ENCODE data around the gene SMAD6.

SMAD6 gene

GRCh38 chr15:66786708-66787488 is 84.9 kb downstream of the SMAD6 start:
- Histone ChIP-seq H3K27ac (ENCODE audit: low read depth in 2 of 2, low read length in 2 of 2) (no peak overlapping the region), H3K9ac (ENCODE audit: low read depth in 1 of 2, low read length in 2 of 2) (no peak overlapping the region), H3K9me3 (ENCODE audit: control insufficient read depth in 2 of 2, low read length in 2 of 2) (no peaks in the 10 kb centered on the region), H3K4me3 (ENCODE audit: low read length in 2 of 2) (no peak overlapping the region), H3K36me3 (ENCODE audit: control insufficient read depth in 2 of 2, insufficient read depth in 2 of 2, low read length in 2 of 2) (peaks cover 0 to 2% of the 10 kb centered on the region in 2 donors), H3K4me1 (ENCODE audit: control insufficient read depth in 2 of 2, insufficient read depth in 2 of 2, low read length in 2 of 2) (no peaks in the 10 kb centered on the region), H3K27me3 (ENCODE audit: control insufficient read depth in 2 of 2, insufficient read depth in 2 of 2, low read length in 2 of 2) (no peaks in the 10 kb centered on the region)

- H3K9ac ChIP-seq (ENCODE audit: low read depth in 1 of 2, low read length in 2 of 2): no peak overlapping the region
- no peak overlapping the region for H3K27ac ChIP-seq (ENCODE audit: low read depth in 2 of 2, low read length in 2 of 2)
- no peak overlapping the region for H3K4me3 ChIP-seq (ENCODE audit: low read length in 2 of 2)
- H3K36me3 ChIP-seq (ENCODE audit: control insufficient read depth in 2 of 2, insufficient read depth in 2 of 2, low read length in 2 of 2): peaks cover 0 to 2% of the 10 kb centered on the region in 2 donors
- H3K4me1 ChIP-seq (ENCODE audit: control insufficient read depth in 2 of 2, insufficient read depth in 2 of 2, low read length in 2 of 2): no peaks in the 10 kb centered on the region
- no peaks in the 10 kb centered on the region for H3K27me3 ChIP-seq (ENCODE audit: control insufficient read depth in 2 of 2, insufficient read depth in 2 of 2, low read length in 2 of 2)
- no peaks in the 10 kb centered on the region for H3K9me3 ChIP-seq (ENCODE audit: control insufficient read depth in 2 of 2, low read length in 2 of 2)
Measured at GRCh38 chr15:66787489-66787871, 85.4 kb downstream of the SMAD6 start.

- Histone ChIP-seq H3K4me3 (ENCODE audit: low read length in 2 of 2) (no peak overlapping the region), H3K9me3 (ENCODE audit: control insufficient read depth in 2 of 2, low read length in 2 of 2) (no peaks in the 10 kb centered on the region), H3K4me1 (ENCODE audit: control insufficient read depth in 2 of 2, insufficient read depth in 2 of 2, low read length in 2 of 2) (no peaks in the 10 kb centered on the region), H3K27me3 (ENCODE audit: control insufficient read depth in 2 of 2, insufficient read depth in 2 of 2, low read length in 2 of 2) (no peaks in the 10 kb centered on the region), H3K36me3 (ENCODE audit: control insufficient read depth in 2 of 2, insufficient read depth in 2 of 2, low read length in 2 of 2) (no peaks in the 10 kb centered on the region), H3K27ac (ENCODE audit: low read depth in 2 of 2, low read length in 2 of 2) (no peak overlapping the region), H3K9ac (ENCODE audit: low read depth in 1 of 2, low read length in 2 of 2) (no peak overlapping the region)
Measured at GRCh38 chr15:66788024-66788423, 86.0 kb downstream of the SMAD6 start.

GRCh38 chr15:66789029-66790025 is 87.3 kb downstream of the SMAD6 start:
- peak overlapping the region in 1 of 2 donors; percentile 34 for H3K27ac ChIP-seq (ENCODE audit: low read depth in 2 of 2, low read length in 2 of 2)

GRCh38 chr15:66795851-66796250 is 93.8 kb downstream of the SMAD6 start:
- no peak overlapping the region for H3K9ac ChIP-seq (ENCODE audit: low read depth in 1 of 2, low read length in 2 of 2)
- no peaks in the 10 kb centered on the region for H3K36me3 ChIP-seq (ENCODE audit: control insufficient read depth in 2 of 2, insufficient read depth in 2 of 2, low read length in 2 of 2)
- H3K4me1 ChIP-seq (ENCODE audit: control insufficient read depth in 2 of 2, insufficient read depth in 2 of 2, low read length in 2 of 2): no peaks in the 10 kb centered on the region
- H3K4me3 ChIP-seq (ENCODE audit: low read length in 2 of 2): no peak overlapping the region
- no peaks in the 10 kb centered on the region for H3K9me3 ChIP-seq (ENCODE audit: control insufficient read depth in 2 of 2, low read length in 2 of 2)
- no peaks in the 10 kb centered on the region for H3K27me3 ChIP-seq (ENCODE audit: control insufficient read depth in 2 of 2, insufficient read depth in 2 of 2, low read length in 2 of 2)
- H3K27ac ChIP-seq (ENCODE audit: low read depth in 2 of 2, low read length in 2 of 2): no peak overlapping the region

More at GRCh38 chr15:66789029-66790025, 87.3 kb downstream of the SMAD6 start:
- Histone ChIP-seq H3K9ac (ENCODE audit: low read depth in 1 of 2, low read length in 2 of 2) (no peak overlapping the region), H3K27me3 (ENCODE audit: control insufficient read depth in 2 of 2, insufficient read depth in 2 of 2, low read length in 2 of 2) (no peaks in the 10 kb centered on the region), H3K9me3 (ENCODE audit: control insufficient read depth in 2 of 2, low read length in 2 of 2) (no peaks in the 10 kb centered on the region), H3K4me3 (ENCODE audit: low read length in 2 of 2) (no peak overlapping the region), H3K4me1 (ENCODE audit: control insufficient read depth in 2 of 2, insufficient read depth in 2 of 2, low read length in 2 of 2) (no peaks in the 10 kb centered on the region), H3K36me3 (ENCODE audit: control insufficient read depth in 2 of 2, insufficient read depth in 2 of 2, low read length in 2 of 2) (no peaks in the 10 kb centered on the region)

GRCh38 chr15:66796343-66796742 is 94.3 kb downstream of the SMAD6 start:
- no peaks in the 10 kb centered on the region for H3K36me3 ChIP-seq (ENCODE audit: control insufficient read depth in 2 of 2, insufficient read depth in 2 of 2, low read length in 2 of 2)
- H3K4me3 ChIP-seq (ENCODE audit: low read length in 2 of 2): no peak overlapping the region
- H3K27me3 ChIP-seq (ENCODE audit: control insufficient read depth in 2 of 2, insufficient read depth in 2 of 2, low read length in 2 of 2): no peaks in the 10 kb centered on the region
- no peaks in the 10 kb centered on the region for H3K9me3 ChIP-seq (ENCODE audit: control insufficient read depth in 2 of 2, low read length in 2 of 2)
- H3K4me1 ChIP-seq (ENCODE audit: control insufficient read depth in 2 of 2, insufficient read depth in 2 of 2, low read length in 2 of 2): no peaks in the 10 kb centered on the region
- H3K27ac ChIP-seq (ENCODE audit: low read depth in 2 of 2, low read length in 2 of 2): no peak overlapping the region
- H3K9ac ChIP-seq (ENCODE audit: low read depth in 1 of 2, low read length in 2 of 2): no peak overlapping the region

GRCh38 chr15:66797921-66798320 is 95.9 kb downstream of the SMAD6 start:
- H3K4me1 ChIP-seq (ENCODE audit: control insufficient read depth in 2 of 2, insufficient read depth in 2 of 2, low read length in 2 of 2): peaks cover 5 to 11% of the 10 kb centered on the region in 2 donors
- no peaks in the 10 kb centered on the region for H3K27me3 ChIP-seq (ENCODE audit: control insufficient read depth in 2 of 2, insufficient read depth in 2 of 2, low read length in 2 of 2)
- H3K36me3 ChIP-seq (ENCODE audit: control insufficient read depth in 2 of 2, insufficient read depth in 2 of 2, low read length in 2 of 2): no peaks in the 10 kb centered on the region
- H3K9me3 ChIP-seq (ENCODE audit: control insufficient read depth in 2 of 2, low read length in 2 of 2): no peaks in the 10 kb centered on the region
- no peak overlapping the region for H3K9ac ChIP-seq (ENCODE audit: low read depth in 1 of 2, low read length in 2 of 2)
- no peak overlapping the region for H3K4me3 ChIP-seq (ENCODE audit: low read length in 2 of 2)
- H3K27ac ChIP-seq (ENCODE audit: low read depth in 2 of 2, low read length in 2 of 2): no peak overlapping the region

- Histone ChIP-seq H3K27me3 (ENCODE audit: control insufficient read depth in 2 of 2, insufficient read depth in 2 of 2, low read length in 2 of 2) (no peaks in the 10 kb centered on the region), H3K4me1 (ENCODE audit: control insufficient read depth in 2 of 2, insufficient read depth in 2 of 2, low read length in 2 of 2) (peaks cover 11 to 17% of the 10 kb centered on the region in 2 donors), H3K9ac (ENCODE audit: low read depth in 1 of 2, low read length in 2 of 2) (no peak overlapping the region)
Measured at GRCh38 chr15:66798426-66799061, 96.5 kb downstream of the SMAD6 start.

GRCh38 chr15:66799242-66799641 is 97.2 kb downstream of the SMAD6 start:
- peaks cover 11 to 19% of the 10 kb centered on the region in 2 donors for H3K4me1 ChIP-seq (ENCODE audit: control insufficient read depth in 2 of 2, insufficient read depth in 2 of 2, low read length in 2 of 2)
- H3K4me3 ChIP-seq (ENCODE audit: low read length in 2 of 2): no peak overlapping the region
- H3K9ac ChIP-seq (ENCODE audit: low read depth in 1 of 2, low read length in 2 of 2): no peak overlapping the region
- H3K36me3 ChIP-seq (ENCODE audit: control insufficient read depth in 2 of 2, insufficient read depth in 2 of 2, low read length in 2 of 2): no peaks in the 10 kb centered on the region
- no peaks in the 10 kb centered on the region for H3K27me3 ChIP-seq (ENCODE audit: control insufficient read depth in 2 of 2, insufficient read depth in 2 of 2, low read length in 2 of 2)
- H3K27ac ChIP-seq (ENCODE audit: low read depth in 2 of 2, low read length in 2 of 2): no peak overlapping the region
- no peaks in the 10 kb centered on the region for H3K9me3 ChIP-seq (ENCODE audit: control insufficient read depth in 2 of 2, low read length in 2 of 2)

More at GRCh38 chr15:66798426-66799061, 96.5 kb downstream of the SMAD6 start:
- no peak overlapping the region for H3K4me3 ChIP-seq (ENCODE audit: low read length in 2 of 2)
- H3K36me3 ChIP-seq (ENCODE audit: control insufficient read depth in 2 of 2, insufficient read depth in 2 of 2, low read length in 2 of 2): no peaks in the 10 kb centered on the region
- H3K27ac ChIP-seq (ENCODE audit: low read depth in 2 of 2, low read length in 2 of 2): no peak overlapping the region
- no peaks in the 10 kb centered on the region for H3K9me3 ChIP-seq (ENCODE audit: control insufficient read depth in 2 of 2, low read length in 2 of 2)
